ENCODE results near the gene TVP23B.
"Not testable (repeated sequence)": the region's sequence is repeated elsewhere in the genome, so short reads cannot be mapped to it uniquely, and the experiment has no call there.

TVP23B gene

DNA sequence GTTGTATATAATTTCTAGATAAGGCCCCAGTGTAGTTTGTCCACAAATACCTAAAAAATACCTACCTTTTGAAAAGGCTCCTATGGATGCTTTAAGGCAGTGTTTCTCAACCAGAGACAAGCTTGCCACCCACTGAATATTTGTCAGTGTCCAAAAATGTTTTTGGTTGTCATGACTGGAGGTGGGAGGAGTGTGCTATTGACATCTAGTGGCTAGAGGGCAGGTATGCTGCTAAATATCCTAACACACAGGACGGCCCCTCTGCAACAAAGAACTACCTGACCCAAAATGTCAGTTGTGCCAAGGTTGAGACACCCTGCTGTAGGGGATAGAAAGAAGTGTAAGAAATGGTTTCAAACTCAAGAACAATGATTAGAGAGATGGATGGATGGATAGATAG, 10.4 kb downstream of the TVP23B start:
- H2AFZ ChIP-seq (ENCODE audit: low read length); H3K9ac ChIP-seq (ENCODE audit: low read length); H3K79me2 ChIP-seq (ENCODE audit: insufficient read depth, low read length); H3K9me3 ChIP-seq (ENCODE audit: low read length); H3K36me3 ChIP-seq (ENCODE audit: insufficient read depth, low read length); H4K20me1 ChIP-seq (ENCODE audit: insufficient read depth, low read length); H3F3A ChIP-seq (ENCODE audit: insufficient read depth, low read length); H3K4me3 ChIP-seq (ENCODE audit: low read depth, low read length, poor library complexity, severe bottlenecking); H3K9me2 ChIP-seq (ENCODE audit: low read depth, low read length); H3K27ac ChIP-seq (ENCODE audit: low read depth, low read length, poor library complexity, severe bottlenecking); H3K4me2 ChIP-seq (ENCODE audit: low read length); H3K4me1 ChIP-seq (ENCODE audit: insufficient read depth, low read length, severe bottlenecking); H3K27me3 ChIP-seq (ENCODE audit: insufficient read depth, low read length): not testable (repeated sequence)
- TF ChIP-seq, protein P1, sequence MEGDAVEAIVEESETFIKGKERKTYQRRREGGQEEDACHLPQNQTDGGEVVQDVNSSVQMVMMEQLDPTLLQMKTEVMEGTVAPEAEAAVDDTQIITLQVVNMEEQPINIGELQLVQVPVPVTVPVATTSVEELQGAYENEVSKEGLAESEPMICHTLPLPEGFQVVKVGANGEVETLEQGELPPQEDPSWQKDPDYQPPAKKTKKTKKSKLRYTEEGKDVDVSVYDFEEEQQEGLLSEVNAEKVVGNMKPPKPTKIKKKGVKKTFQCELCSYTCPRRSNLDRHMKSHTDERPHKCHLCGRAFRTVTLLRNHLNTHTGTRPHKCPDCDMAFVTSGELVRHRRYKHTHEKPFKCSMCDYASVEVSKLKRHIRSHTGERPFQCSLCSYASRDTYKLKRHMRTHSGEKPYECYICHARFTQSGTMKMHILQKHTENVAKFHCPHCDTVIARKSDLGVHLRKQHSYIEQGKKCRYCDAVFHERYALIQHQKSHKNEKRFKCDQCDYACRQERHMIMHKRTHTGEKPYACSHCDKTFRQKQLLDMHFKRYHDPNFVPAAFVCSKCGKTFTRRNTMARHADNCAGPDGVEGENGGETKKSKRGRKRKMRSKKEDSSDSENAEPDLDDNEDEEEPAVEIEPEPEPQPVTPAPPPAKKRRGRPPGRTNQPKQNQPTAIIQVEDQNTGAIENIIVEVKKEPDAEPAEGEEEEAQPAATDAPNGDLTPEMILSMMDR (IDR thresholded peaks at IDR 0.05; ENCODE audit: low read length): peak; percentile 13; the same call in 1 of the 2 replicates

DNA sequence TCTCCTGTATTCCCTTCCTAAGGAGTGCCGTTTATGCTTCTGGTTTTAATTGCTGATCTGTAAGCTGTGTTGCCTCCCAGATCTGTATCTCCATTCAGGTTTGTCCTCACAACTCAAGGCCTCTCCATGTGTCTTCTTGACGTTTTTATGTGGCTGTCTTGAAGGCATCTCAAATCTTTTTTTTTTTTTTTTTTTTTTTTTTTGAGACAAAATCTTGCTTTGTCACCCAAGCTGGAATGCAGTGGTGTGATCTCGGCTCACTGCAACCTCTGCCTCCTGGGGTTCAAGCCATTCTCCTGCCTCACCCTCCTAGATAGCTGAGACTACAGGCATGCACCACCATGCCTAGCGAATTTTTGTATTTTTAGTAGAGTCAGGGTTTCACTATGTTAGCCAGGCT, 13.9 kb downstream of the TVP23B start:
- H3K4me3 ChIP-seq (ENCODE audit: low read depth, low read length, poor library complexity, severe bottlenecking); H3K9me3 ChIP-seq (ENCODE audit: low read length); H3K4me2 ChIP-seq (ENCODE audit: low read length); H4K20me1 ChIP-seq (ENCODE audit: insufficient read depth, low read length); H3K9ac ChIP-seq (ENCODE audit: low read length); H3K27ac ChIP-seq (ENCODE audit: low read depth, low read length, poor library complexity, severe bottlenecking); H2AFZ ChIP-seq (ENCODE audit: low read length); H3K27me3 ChIP-seq (ENCODE audit: insufficient read depth, low read length); H3F3A ChIP-seq (ENCODE audit: insufficient read depth, low read length); H3K9me2 ChIP-seq (ENCODE audit: low read depth, low read length); H3K79me2 ChIP-seq (ENCODE audit: insufficient read depth, low read length); H3K4me1 ChIP-seq (ENCODE audit: insufficient read depth, low read length, severe bottlenecking): not testable (repeated sequence)
- peaks cover 18% of the 10 kb centered on the region; the same call in 1 of the 2 replicates for H3K36me3 ChIP-seq (ENCODE audit: insufficient read depth, low read length)

DNA sequence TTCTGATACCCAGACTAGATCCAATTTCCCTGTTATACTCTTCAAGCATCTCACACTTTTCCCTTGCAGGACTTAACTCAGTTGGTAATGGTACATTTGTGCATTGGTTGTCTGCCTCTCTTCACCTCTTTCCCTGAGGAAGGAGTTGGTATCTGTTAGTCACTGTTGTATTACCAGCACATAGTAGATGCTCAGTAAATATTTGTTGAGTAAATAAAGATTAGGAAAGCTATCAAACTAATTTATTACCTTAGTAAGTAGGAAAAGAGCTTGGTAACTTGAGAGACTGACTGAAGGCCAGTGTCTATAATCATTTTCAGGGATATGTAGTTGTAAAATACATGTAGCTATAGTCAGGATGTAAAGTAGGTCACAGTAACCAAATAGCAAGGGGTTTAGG, 15.9 kb downstream of the TVP23B start:
- peaks cover 32% of the 10 kb centered on the region; the same call in 1 of the 2 replicates for H3K36me3 ChIP-seq (ENCODE audit: insufficient read depth, low read length)
- not testable (repeated sequence) for H4K20me1 ChIP-seq (ENCODE audit: insufficient read depth, low read length)

DNA sequence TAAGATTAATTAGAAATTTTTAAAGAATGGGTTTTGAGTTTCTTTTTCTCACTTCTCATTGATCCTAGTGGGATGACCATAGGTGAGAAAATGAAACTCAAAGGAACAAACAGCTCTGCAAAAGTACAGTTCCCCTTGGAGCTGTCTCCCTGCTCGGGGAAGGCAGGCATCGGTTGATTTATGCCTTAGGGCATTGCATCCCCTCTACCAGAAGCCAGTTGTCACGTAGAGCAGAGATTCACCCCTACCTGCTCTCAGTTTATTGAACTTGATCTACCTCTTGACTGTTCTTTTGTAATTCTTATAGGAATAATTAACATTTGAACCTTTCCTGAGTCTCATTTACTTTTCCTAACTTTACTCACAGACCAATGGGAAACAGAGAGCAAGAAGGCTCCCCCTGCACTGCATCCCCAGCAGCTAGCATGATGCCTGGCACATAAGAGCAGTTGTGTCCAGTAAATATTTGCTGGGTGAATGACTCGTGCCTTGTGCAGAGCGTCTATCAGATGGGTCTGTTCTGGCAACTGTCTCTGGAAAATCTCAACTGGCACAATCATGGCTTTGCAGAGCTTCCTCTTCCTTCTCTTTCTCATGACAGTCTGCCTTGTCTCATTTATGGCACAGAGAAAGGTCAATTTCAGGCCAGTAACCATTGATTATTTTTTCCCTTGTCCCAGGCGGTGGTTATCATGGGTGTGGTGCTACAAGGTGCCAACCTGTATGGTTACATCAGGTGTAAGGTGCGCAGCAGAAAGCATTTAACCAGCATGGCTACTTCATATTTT, 22.7 kb downstream of the TVP23B start:
- H3K4me1 ChIP-seq (ENCODE audit: insufficient read depth, low read length, severe bottlenecking); H3K4me3 ChIP-seq (ENCODE audit: low read depth, low read length, poor library complexity, severe bottlenecking); H4K20me1 ChIP-seq (ENCODE audit: insufficient read depth, low read length); H3K9me2 ChIP-seq (ENCODE audit: low read depth, low read length); H3F3A ChIP-seq (ENCODE audit: insufficient read depth, low read length); H3K9me3 ChIP-seq (ENCODE audit: low read length); H3K27ac ChIP-seq (ENCODE audit: low read depth, low read length, poor library complexity, severe bottlenecking); H3K4me2 ChIP-seq (ENCODE audit: low read length); H3K79me2 ChIP-seq (ENCODE audit: insufficient read depth, low read length); H3K9ac ChIP-seq (ENCODE audit: low read length); H2AFZ ChIP-seq (ENCODE audit: low read length); H3K27me3 ChIP-seq (ENCODE audit: insufficient read depth, low read length): not testable (repeated sequence)
- H3K36me3 ChIP-seq (ENCODE audit: insufficient read depth, low read length): peaks cover 29% of the 10 kb centered on the region

More for the DNA sequence above, 15.9 kb downstream of the TVP23B start:
- not testable (repeated sequence) for H3K9me3 ChIP-seq (ENCODE audit: low read length); H3K4me1 ChIP-seq (ENCODE audit: insufficient read depth, low read length, severe bottlenecking); H3K4me3 ChIP-seq (ENCODE audit: low read depth, low read length, poor library complexity, severe bottlenecking); H3F3A ChIP-seq (ENCODE audit: insufficient read depth, low read length); H3K4me2 ChIP-seq (ENCODE audit: low read length); H3K27me3 ChIP-seq (ENCODE audit: insufficient read depth, low read length); H3K9ac ChIP-seq (ENCODE audit: low read length); H2AFZ ChIP-seq (ENCODE audit: low read length); H3K9me2 ChIP-seq (ENCODE audit: low read depth, low read length); H3K79me2 ChIP-seq (ENCODE audit: insufficient read depth, low read length); H3K27ac ChIP-seq (ENCODE audit: low read depth, low read length, poor library complexity, severe bottlenecking)

DNA sequence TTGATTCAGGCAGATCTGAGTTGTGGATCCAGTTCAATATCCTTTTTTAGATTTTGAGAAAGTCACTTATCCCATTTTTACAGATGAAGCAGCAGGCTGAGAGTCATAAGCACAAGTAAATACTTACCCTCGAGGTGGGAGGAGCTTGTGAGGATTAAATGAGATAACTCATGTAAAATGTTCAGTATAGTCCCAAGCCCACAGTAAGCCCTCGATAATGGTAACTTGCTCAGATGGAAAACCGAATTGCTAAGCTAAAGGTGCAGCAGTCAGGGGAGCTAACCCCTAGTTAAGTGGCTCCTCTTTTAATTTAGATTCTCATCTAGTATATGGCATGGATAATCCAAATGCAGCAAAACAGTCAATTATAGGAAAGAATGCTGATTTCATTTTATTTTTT, 34.9 kb downstream of the TVP23B start:
- not testable (repeated sequence) for H3K36me3 ChIP-seq (ENCODE audit: insufficient read depth, low read length); H3K4me3 ChIP-seq (ENCODE audit: low read depth, low read length, poor library complexity, severe bottlenecking); H3K27ac ChIP-seq (ENCODE audit: low read depth, low read length, poor library complexity, severe bottlenecking); H3K27me3 ChIP-seq (ENCODE audit: insufficient read depth, low read length); H2AFZ ChIP-seq (ENCODE audit: low read length); H3K79me2 ChIP-seq (ENCODE audit: insufficient read depth, low read length); H3K9me2 ChIP-seq (ENCODE audit: low read depth, low read length); H3K9ac ChIP-seq (ENCODE audit: low read length); H4K20me1 ChIP-seq (ENCODE audit: insufficient read depth, low read length); H3K4me1 ChIP-seq (ENCODE audit: insufficient read depth, low read length, severe bottlenecking); H3F3A ChIP-seq (ENCODE audit: insufficient read depth, low read length); H3K4me2 ChIP-seq (ENCODE audit: low read length); H3K9me3 ChIP-seq (ENCODE audit: low read length)

Data from OCI-LY1 (cell line).